GM18868 (cell line): ENCODE results near the gene CYTH1.
"Not testable (repeated sequence)": the region's sequence is repeated elsewhere in the genome, so short reads cannot be mapped to it uniquely, and the experiment has no call there.

Source experiments
- ATAC-seq: cut with Tn5 transposase; IDR thresholded peaks from one replicate; pipeline ENCODE4 v1.9.1; 2021; ENCODE audit warnings: mild to moderate bottlenecking, moderate library complexity; ENCODE audit not compliant: unreplicated experiment

Gene CYTH1

GRCh38 chr17:78674595-78675315 is 107.3 kb downstream of the CYTH1 start:
- no peak for ATAC-seq

- no peak for ATAC-seq
These were observed 107.9 kb downstream of the CYTH1 start for GRCh38 chr17:78674156-78674555.

GRCh38 chr17:78673395-78673794 is 108.7 kb downstream of the CYTH1 start:
- ATAC-seq = no peak

- ATAC-seq = no peak
These were observed 109.2 kb downstream of the CYTH1 start for GRCh38 chr17:78672871-78673371.

GRCh38 chr17:78672005-78672404 is 110.1 kb downstream of the CYTH1 start:
- ATAC-seq = no peak

GRCh38 chr17:78671726-78672001 is 110.4 kb downstream of the CYTH1 start:
- ATAC-seq = not testable (repeated sequence)

GRCh38 chr17:78670850-78671725 is 111.0 kb downstream of the CYTH1 start:
- ATAC-seq = no peak

GRCh38 chr17:78669975-78670518 is 112.0 kb downstream of the CYTH1 start:
- ATAC-seq = no peak

GRCh38 chr17:78669256-78669974 is 112.7 kb downstream of the CYTH1 start:
- ATAC-seq = no peak

- ATAC-seq = no peak
These were observed 113.2 kb downstream of the CYTH1 start for GRCh38 chr17:78668847-78669246.

- ATAC-seq = no peak
These were observed 114.1 kb downstream of the CYTH1 start for GRCh38 chr17:78667741-78668640.

GRCh38 chr17:78667091-78667490 is 115.0 kb downstream of the CYTH1 start:
- ATAC-seq = no peak

- no peak for ATAC-seq
These were observed 115.8 kb downstream of the CYTH1 start for GRCh38 chr17:78665952-78666920.

GRCh38 chr17:78665387-78665951 is 116.6 kb downstream of the CYTH1 start:
- no peak for ATAC-seq

- no peak for ATAC-seq
These were observed 117.3 kb downstream of the CYTH1 start for GRCh38 chr17:78664476-78665386.

GRCh38 chr17:78661093-78661770 is 120.8 kb downstream of the CYTH1 start:
- no peak for ATAC-seq

GRCh38 chr17:78659546-78659945 is 122.5 kb downstream of the CYTH1 start:
- ATAC-seq = no peak
